Stimulated activated CD4-positive, alpha-beta T cell treated with anti-CD3 and anti-CD28 coated beads, Interleukin-4, amount 100 ng/mL, for 24 hours (primary cell): ENCODE measurements around the gene TFDP2.
"Not testable (repeated sequence)": the region's sequence is repeated elsewhere in the genome, so short reads cannot be mapped to it uniquely, and the experiment has no call there.

ENCODE experiments used
- DNase-seq: peaks from one replicate; pipeline ENCODE4 v3.0.0-alpha.2; 2020

TFDP2 gene

GRCh38 chr3:141955175-141955574 is 194.2 kb downstream of the TFDP2 start:
- DNase-seq = no peak

DNA sequence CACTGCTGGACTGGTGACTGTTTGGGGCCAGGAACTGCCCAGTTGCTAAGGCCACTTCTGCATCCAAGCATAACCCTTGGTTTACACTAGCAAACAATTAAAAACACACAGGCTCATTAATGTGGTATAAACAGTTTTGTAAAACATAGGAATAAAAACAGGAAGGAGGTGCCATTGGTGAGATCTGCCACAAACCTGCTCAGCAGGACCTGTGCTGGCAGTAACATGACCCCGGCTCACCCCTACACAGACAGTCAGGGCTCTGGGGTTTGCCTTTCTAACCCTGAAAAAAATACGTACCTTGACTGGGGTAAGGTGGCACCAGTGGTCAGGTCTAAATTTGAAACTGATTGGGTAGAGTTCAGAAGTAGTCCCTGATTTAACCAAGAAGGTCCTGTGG is 196.7 kb downstream of the TFDP2 start:
- no peak for DNase-seq

GRCh38 chr3:141950572-141951493 is 198.5 kb downstream of the TFDP2 start:
- no peak for DNase-seq

DNA sequence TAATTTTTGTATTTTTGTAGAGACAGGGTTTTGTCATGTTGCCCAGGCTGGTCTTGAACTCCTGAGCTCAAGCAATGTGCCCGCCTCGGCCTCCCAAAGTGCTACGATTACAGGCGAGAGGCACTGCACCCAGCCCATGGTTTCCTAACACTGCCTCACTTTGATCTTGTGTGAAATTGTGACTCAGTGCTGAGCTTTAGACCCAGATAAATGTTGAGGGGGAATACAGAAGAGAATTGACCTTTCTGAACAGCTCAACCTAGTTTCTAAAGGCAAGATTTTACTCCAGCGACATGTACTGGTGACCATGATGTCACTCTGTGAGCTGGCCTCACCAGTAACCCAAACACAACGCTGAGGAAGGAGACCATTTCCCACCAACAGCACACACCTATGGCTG is 199.4 kb downstream of the TFDP2 start:
- DNase-seq = no peak

DNA sequence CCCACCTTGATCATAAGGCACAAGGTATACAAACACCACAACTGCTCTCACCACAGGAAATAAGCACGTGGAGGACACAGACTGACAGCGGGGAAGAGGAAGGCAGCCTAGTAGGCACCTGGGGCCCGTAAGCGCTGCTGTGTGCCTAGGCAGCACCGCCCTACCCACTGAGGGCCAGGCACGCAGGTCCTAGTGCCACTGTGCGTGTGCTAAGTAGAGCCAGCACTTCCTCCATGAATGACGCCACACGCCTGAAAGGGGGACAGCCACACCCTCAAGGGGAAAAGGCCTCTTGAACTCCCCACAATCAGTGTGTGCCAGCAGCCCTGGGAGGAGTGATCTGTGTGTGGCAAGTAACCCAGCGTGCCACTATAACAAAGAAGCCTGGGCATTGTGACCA is 199.9 kb downstream of the TFDP2 start:
- no peak for DNase-seq

GRCh38 chr3:141945726-141946485 is 203.4 kb downstream of the TFDP2 start:
- DNase-seq = no peak

GRCh38 chr3:141942006-141942405 is 207.3 kb downstream of the TFDP2 start:
- DNase-seq = no peak

DNA sequence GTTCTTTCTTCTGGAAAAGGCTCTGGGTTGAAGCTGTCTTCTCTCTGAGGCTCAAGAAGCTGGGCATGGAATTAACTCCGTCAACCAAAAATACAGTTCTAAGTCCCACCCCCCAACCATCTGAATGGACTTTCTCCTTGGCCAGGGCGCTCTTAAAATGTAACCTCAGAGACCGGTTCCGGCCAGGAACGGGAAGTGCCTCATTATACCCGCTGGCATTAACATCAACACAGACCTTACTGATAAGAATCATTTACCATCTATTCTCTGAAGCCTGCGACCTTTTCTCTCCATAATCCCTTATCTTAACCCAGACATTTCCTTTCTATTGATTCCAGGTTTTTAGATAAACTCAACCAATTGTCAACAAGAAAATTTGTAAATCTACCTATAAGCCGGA is 208.3 kb downstream of the TFDP2 start:
- DNase-seq = no peak

DNA sequence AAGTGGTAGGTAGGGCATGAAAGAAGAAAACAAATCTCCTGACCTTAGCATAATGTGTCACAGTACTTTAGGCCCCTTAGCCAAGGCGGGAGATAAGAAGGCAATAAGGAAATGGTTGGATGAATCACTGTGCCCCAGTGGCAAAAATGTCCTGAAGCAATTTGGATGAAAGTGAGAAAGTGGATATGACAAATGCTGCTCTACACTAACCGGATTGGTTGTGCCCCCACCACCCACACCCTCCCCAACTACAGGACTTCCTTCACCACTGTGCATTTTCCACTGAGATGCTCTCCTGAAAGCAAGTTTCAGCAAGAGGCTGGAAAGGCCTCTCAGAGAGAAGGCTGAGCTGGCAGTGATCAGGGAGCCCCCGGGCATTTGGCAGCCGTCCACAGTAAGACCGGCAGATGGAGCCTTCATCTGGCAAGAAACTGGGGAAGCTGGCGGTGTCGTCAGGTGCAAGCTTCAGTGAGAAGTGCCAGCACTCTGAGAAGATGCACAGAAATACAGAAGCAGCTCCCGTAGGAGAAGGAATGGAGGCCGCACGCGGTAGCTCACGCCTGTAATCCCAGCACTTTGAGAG is 209.1 kb downstream of the TFDP2 start:
- DNase-seq = peak; percentile 51

GRCh38 chr3:141939759-141940158 is 209.6 kb downstream of the TFDP2 start:
- DNase-seq = no peak

DNA sequence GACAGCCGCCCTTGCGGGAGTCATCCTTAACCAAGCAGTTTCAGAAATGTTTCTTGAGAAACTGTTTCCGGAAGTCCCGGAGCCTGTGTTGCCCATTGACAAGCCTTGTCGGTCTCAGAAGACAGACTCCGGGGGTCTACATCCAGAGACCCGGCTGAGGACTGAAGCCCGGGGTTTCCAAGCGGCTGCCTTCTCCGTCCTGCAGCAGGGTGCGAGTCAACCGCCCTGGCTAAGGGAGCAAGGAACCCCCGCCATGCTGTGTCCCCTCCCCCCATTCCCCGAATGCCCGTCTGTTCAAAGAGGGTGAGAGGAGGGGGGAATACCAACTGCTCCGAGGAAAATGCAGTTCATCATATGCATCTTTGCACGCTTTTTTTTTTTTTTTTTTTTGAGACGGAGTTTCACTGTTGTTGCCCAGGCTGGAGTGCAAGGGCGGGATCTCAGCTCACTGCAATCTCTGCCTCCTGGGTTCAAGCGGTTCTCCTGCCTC is 211.3 kb downstream of the TFDP2 start:
- DNase-seq = no peak

- DNase-seq = no peak
Observed at GRCh38 chr3:141934354-141934753, 215.0 kb downstream of the TFDP2 start.

- no peak for DNase-seq
Observed at GRCh38 chr3:141933421-141934300, 215.7 kb downstream of the TFDP2 start.

- DNase-seq = no peak
Observed at GRCh38 chr3:141930801-141931200, 218.5 kb downstream of the TFDP2 start.

- DNase-seq = no peak
Observed at GRCh38 chr3:141929341-141929995, 219.9 kb downstream of the TFDP2 start.

DNA sequence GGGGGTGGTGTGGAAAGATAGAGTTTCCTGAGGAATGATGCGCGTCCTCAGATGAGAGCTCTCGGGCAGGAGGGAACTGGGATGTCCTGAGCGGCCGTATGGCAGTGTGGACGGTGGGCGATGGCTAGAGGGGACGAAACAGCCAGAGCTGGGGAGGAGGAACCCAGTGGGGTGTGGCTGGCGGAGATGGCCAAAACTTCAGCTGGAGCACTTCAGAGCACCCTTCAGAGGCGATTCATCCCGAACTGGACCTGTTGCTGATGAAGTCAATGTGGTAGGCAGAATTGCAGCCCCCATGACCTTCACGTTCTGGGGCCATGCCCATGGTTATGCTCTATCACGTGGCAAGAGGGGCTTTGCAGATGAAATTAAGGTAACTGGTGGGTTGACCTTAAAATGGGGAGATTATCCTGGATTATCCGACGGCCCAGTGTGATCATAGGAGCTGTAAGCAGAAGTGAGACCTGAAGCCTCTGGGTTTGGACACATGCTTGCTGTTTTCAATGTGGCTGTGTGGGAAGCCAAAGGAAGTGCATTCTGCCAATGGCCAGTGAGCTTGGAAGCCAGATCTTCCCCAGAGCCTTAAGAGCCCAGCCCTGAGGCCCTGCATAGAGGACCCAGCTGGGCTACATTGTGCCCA is 220.6 kb downstream of the TFDP2 start:
- DNase-seq = no peak

DNA sequence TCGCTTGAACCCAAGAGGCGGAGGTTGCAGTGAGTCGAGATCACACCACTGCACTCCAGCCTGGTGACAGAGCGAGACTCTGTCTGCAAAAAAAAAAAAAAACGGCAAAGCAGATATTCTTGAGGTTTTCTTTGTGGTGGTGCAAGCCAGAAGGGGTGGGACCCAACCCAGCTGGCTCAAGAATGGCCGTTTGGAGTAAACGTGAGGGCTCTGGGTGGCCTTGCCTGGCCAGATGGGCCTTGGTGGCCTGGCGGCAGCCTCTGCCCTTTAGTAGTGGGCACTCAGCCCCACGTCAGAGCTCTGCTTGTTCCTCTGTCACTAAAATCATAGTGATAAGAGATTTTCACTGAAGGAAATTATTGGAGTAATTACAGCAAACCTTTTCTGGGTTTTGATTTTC is 222.4 kb downstream of the TFDP2 start:
- no peak for DNase-seq

DNA sequence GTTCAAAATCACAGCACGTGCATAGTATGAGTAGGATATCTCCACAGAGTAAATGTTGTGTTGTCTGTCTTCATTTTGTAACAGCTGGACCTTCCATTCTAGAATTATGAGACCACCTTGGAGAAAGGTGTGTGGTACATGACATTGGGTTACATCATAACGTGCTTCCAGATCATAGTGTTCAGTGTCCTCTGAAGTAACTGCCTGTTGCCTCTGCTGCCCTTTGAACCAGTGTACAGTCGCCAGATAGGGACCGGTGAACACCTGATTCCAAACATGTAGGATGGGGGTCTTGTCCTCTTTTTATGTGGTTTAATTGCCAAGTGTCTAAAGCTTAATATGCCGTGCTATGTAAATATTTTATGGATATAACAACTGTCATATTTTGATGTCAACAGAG is 223.7 kb downstream of the TFDP2 start:
- DNase-seq = not testable (repeated sequence)

DNA sequence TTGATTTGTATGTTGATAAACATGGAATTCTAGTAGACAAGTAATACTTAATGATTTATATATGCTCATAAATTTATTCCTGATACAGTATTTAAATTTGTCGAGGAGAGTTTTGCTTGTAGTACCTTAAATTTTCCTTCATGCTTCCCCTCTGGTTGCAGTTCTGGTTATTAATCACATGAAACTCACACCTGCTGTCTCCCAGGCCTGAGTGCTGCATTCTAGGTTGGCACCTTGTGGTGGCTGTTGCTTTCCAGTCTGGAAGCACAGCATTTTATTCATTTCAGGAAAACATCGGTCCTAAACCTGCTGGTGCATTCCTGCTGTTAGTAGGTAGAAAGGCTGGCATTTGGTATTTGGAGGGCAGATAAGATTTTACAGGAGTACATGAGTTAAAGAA is 228.0 kb downstream of the TFDP2 start:
- no peak for DNase-seq

- no peak for DNase-seq
Observed at GRCh38 chr3:141920701-141921100, 228.6 kb downstream of the TFDP2 start.

DNA sequence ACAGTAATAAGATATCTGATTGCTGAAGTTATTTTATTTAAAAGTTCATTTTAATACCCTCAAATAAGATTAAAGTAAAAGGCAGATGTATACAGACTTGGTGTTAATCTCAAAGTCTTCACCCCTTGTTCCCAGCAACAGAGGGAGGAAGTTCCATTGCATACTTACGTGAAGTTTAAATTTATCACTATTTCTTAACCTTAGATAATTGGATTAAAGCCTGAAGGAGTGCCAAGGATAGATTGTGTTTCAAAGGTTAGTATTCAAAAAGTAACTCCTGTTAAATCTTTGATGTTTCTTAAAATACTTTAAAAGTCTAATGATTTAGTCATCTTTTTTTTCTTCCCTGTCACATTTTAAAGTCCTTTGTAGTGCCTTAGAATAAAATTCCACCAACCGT is 233.6 kb downstream of the TFDP2 start:
- no peak for DNase-seq

- no peak for DNase-seq
Observed at GRCh38 chr3:141915016-141915415, 234.3 kb downstream of the TFDP2 start.
